HG02610 (cell line): Measurements from ENCODE around the gene C1orf52.

ENCODE experiments used
- ATAC-seq: cut with Tn5 transposase; IDR thresholded peaks from one replicate; pipeline ENCODE4 v1.9.1; 2021; ENCODE audit warnings: mild to moderate bottlenecking, moderate library complexity; ENCODE audit not compliant: unreplicated experiment

Gene C1orf52

DNA sequence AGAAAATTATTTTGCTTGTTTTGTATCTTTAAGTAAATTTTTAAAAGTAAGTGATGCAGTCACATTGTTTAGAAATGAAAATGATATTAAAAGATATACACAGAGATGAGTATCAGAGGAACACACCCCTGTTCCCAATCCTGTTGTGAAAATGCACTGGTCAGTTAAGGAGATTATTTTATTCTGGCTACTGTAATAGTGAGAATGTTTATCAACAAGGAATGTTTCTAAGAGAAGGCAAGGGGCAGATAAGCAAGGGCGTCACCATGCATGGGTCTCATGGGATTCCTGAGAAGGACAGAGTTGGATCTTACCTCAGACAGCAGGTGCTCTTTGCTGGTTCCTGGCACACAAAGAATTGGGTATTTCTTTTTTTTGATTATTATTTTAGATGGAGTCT, 21.8 kb downstream of the C1orf52 start:
- no peak for ATAC-seq

DNA sequence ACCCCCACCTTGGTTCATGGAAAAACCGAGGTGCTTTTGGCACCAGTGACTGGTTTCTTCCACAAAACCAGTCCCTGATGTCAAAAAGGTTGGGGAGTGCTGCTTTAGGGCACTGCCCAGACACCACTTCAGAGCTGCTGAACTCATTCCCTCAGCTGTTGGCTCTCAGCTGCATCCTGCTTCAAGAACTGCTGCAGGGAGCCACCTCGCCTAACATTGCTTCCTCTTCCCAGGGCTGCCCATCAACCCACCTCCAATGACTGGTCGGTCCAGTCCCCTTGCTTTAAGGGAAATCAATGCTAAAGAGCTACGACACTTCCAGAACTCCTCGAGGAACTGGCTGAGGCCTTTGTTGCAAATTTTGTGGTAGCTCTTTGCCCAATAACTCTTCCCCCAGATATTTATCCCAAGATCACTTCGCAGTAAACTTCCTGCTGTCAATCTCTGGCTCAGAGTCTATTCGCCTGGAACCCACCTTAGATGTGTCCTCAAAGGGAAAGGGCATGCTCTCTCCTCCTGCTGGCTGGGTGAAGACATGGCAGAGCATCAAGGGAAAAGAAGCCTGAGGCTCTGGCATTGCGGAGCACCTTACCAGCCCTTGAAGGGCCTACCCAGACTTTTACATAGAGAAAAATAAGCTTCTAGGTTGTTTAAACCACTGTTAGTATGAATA, 29.0 kb downstream of the C1orf52 start:
- no peak for ATAC-seq

- ATAC-seq: no peak
Measured at GRCh38 chr1:85229574-85230097, 29.8 kb downstream of the C1orf52 start.

DNA sequence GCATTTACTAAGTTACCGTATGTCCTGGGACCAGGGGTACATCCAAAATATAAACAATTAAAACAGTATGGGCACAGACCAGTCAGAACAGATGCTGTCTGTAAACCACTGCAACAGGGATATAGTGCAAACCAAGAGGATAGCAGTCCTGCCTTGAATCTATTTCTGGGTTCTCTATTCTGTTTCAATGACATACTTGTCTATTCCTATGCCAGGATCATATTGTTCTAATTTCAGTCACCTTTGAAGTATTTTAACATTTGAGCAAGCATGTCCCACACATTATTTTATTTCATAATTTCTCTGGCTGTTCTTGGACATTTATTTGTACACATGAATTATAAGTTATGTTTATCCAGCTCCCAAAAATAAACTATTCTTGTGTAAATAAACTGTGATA, 30.5 kb downstream of the C1orf52 start:
- ATAC-seq: no peak

DNA sequence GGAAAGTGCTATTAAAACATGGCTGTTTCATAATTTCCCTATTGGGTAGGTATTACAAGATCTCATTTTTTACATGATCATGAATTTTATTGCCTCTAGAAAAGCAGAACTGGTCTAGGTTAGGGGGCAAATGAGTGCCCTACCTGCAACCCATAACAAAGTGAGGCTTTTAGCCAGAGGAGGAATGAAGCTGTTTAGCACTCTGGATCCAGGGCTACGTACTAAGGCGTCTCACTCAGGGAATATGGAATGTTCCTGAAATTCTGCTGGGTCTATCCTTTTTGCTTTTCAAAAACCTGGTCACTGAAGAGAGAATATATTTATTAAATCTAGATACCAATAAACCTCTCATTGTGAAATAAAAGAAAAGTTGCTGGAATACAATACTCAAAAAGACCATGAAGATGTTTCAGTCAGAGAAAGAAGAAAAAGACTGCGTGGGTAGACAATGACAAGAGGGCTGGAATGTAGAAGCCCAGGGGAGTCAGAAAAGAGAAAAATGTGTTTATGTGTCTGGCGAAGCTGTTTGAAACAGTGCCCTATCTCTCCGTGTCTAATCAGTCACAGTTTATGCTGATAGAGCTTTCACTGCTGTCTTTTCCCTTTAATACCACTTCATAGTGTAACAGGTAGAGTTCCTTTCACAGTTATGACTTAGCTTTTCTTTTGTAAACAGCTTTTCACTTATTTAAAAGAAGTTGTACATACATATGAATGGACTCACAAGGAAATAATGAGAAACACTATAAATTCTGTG, 33.7 kb downstream of the C1orf52 start:
- ATAC-seq: no peak

- ATAC-seq: no peak
Measured at GRCh38 chr1:85224734-85225623, 34.5 kb downstream of the C1orf52 start.

DNA sequence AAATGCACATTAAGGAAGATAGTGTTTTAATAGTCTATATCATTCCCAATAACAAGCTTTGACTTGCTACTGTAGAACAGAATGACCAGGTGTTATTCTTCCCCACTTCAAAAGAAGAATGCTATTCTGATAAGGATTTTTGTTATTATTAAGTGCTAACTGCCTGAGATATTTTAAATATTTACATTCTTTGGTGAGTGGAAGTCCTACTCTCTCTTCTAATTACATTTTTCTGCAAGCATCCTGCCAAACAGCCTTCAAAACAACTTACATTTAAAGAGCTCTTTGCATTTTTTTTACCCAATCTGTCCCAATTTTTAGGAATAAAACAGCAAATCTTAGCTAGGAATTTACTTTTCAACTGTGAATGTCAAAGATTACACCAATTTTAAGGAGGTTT, 35.2 kb downstream of the C1orf52 start:
- ATAC-seq: no peak

GRCh38 chr1:85223334-85223733, 36.1 kb downstream of the C1orf52 start:
- ATAC-seq: no peak

DNA sequence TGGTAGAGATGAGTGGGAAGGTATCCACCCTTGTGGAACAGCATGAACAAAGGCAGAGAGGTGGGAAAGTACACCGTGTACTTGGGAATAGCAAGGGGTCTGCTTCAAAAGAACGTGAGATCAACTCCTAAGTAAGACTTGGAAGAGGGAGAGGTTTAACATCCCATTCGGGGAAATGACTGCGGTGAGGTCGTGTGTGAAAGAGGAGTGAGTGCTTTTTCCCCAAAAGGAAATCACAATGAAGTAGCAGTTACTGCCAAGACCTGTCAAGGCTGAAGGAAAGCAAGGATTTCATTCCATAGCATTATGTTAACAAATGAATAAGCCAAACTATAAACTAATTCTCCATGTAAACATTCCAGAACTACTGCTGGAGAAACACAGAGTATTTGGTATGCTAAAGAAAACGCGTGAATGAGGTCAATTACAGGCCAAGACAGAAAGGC, 38.7 kb downstream of the C1orf52 start:
- no peak for ATAC-seq

GRCh38 chr1:85219853-85220610, 39.4 kb downstream of the C1orf52 start:
- ATAC-seq: no peak

- no peak for ATAC-seq
Measured at GRCh38 chr1:85216697-85217096, 42.8 kb downstream of the C1orf52 start.

GRCh38 chr1:85214654-85215053, 44.8 kb downstream of the C1orf52 start:
- no peak for ATAC-seq

GRCh38 chr1:85208488-85208887, 51.0 kb downstream of the C1orf52 start:
- no peak for ATAC-seq

DNA sequence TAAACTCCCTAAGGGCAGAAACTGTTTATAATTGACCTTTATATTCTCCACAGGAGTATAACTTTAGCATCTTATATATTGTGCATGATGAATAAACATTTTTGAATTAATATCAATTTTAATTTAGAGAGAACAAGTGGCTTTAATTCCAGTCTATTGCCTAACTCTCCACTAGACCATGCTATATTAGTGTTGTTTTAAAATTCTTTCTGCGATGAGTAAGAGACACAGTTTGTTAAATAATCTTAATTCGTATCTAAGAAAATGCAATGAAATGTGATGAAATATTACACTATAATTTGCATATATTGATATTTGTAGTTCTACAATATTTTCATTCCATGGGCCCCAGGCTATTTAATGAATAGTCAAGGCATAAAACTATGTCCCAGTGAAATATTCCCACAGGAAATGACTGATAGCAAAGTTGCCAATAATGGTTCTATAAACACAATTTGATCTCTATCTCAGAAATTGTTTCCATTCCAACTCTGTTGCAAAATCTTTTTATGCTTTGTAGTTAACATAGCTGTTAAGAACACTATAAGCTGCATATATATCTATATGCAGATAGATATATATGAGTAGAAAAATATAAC, 55.8 kb downstream of the C1orf52 start:
- ATAC-seq: no peak

- no peak for ATAC-seq
Measured at GRCh38 chr1:85202864-85203255, 56.6 kb downstream of the C1orf52 start.

DNA sequence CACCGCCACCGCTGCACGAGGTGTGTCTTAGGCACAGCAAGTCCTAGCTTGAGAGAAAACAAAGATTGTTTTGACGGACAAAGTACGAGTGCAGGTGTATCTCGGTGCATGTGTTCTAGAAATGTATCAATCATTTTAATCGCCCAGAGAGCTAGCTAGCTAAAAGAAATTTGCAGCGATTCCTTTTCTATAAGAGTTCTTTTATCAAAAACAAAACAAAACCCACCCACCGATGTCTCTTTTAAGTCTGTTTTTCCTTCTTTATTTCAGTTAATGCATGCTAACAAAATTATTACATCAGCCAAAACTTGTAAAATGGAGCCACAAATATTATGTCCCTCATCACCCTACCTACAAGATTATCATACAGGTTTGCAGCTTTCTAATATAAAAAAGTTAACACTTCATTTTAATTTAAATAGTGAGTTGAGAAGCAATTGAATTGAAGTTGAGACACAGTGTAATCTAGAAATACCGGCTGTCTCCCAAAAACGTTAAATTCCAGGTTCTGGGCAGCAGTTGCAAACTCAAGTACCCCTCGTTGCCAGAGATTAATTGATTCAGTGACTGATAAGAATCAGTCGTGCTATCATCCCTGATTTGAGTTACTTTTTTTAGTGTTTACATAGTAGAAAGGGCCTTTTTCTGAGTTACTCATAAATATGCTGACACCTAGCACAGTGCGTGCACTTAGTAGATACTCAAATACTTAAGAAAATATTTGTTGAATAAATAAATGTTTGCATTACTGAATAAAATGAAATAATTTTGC, 57.2 kb downstream of the C1orf52 start:
- no peak for ATAC-seq

DNA sequence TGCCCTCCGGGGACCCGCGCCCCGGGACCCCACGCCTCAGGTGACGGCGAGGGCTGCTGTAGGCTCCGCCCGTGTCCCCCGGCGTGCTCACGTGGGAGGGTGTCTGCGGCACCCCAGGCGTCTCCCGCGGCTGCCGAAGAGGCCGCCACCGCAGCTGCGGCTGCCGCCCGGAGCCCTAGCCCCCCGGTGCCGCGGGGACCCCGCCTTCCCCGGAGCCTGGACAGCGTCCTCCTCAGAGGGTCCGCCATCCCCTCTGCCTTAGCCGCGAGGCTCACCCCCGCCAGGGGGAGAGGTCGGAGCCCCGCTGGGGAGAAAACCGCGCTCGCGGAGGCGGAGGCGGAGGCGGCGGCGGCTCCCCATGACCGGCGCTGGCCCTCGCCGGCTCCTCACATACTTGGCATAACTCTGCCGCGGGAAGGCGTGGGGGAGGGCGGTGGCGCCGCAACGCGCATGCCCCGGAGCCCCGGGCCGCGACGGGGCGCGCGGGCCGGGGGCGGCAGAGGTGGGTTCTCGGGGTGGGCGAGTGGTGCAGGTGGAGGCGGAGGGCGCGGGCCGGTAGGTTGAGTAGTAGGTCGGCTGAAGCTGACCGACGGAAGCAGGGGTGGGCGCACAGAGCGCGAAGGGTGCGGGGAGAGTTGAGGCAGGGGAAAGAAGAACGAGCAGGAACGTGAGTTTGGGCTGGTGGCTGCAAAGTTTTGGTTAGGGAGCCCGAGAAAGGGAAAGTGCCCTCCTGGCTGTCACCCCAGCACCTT, 57.9 kb downstream of the C1orf52 start:
- peak; percentile 45 for ATAC-seq

DNA sequence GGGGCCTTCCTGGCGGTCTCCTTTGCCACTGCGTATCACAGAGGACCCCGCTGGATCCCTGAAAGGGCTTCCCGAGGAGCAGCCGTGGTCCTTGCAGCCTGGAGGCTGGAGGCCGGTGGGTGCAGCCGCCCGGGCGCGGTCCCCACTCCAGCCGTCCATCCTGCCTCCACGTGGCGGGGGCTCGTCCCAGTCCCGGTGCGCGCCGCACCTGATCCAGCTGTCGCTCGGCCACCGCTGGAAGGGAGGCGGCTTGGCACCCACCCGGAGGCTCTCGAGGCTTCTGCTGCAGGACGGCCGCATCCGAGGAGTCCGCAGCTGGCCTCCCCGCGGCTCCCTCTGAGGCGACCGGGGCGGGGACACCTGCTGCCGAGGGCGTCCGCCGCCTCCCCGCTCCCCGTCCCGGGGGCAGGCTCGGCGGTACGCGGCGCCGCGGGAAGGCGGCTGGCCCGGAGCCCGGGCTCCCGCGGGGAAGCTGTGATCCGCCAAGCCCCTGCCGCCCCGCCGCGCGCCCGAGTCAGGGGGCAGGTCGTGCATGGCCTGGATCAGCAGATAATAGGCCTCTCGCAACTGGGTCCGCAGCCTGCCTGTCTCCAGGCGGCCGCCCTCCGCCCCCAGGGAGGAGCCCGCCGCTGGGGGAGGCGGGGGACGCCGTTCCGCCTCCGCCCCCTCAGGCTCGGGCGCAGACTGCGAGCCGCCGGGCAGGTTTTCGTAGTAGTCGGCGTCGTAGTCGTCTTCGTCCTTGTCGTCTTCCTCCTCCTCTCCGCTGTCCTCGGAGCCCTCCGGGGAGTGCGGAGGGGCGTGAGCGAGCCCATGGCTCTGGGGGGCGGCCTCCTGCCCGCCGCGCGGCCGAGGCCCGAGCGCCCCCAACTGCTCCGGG, 58.8 kb downstream of the C1orf52 start, which contains the start of gene SYDE2:
Gene SYDE2, minus strand, starts transcription at position 554 of the 877 bp plus-strand sequence. Its CDS starts 20 bp downstream, at position 534.
- ATAC-seq: peak; percentile 82
